TTC549 (cell line): ENCODE results near the gene ALOXE3.

Source experiments
- FAIRE-seq: peaks from 2 replicates; lab custom pipeline; 2012; peaks lifted over from hg19 to GRCh38; lab: Jason Lieb, UNC

Gene ALOXE3

GRCh38 chr17:8141741-8142140, 23.4 kb upstream of the ALOXE3 start:
- FAIRE-seq, result no peak

- FAIRE-seq, result no peak
Observed at GRCh38 chr17:8141045-8141444, 22.7 kb upstream of the ALOXE3 start.

- FAIRE-seq, result no peak
Observed at GRCh38 chr17:8140065-8141029, 22.0 kb upstream of the ALOXE3 start.

GRCh38 chr17:8138672-8139371, 20.5 kb upstream of the ALOXE3 start:
- FAIRE-seq, result peak; percentile 97

- FAIRE-seq, result no peak
Observed at GRCh38 chr17:8138374-8138671, 20.0 kb upstream of the ALOXE3 start.

- FAIRE-seq, result no peak
Observed at GRCh38 chr17:8137645-8138373, 19.5 kb upstream of the ALOXE3 start.

GRCh38 chr17:8133941-8134340, 15.6 kb upstream of the ALOXE3 start:
- no peak for FAIRE-seq

- no peak for FAIRE-seq
Observed at GRCh38 chr17:8133399-8133798, 15.1 kb upstream of the ALOXE3 start.

GRCh38 chr17:8131844-8132441, 13.6 kb upstream of the ALOXE3 start:
- no peak for FAIRE-seq

- FAIRE-seq, result no peak
Observed at GRCh38 chr17:8128125-8128784, 9.9 kb upstream of the ALOXE3 start.

GRCh38 chr17:8126491-8127066, 8.3 kb upstream of the ALOXE3 start:
- no peak for FAIRE-seq

GRCh38 chr17:8125947-8126490, 7.7 kb upstream of the ALOXE3 start:
- no peak for FAIRE-seq

GRCh38 chr17:8125154-8125946, 7.0 kb upstream of the ALOXE3 start:
- no peak for FAIRE-seq

GRCh38 chr17:8124350-8125153, 6.2 kb upstream of the ALOXE3 start:
- FAIRE-seq, result no peak

GRCh38 chr17:8123695-8124349, 5.5 kb upstream of the ALOXE3 start, which contains the start of gene HES7:
HES7 (minus strand) TSS chr17:8124106; CDS start chr17:8124084, 22 bp downstream.
- no peak for FAIRE-seq

- no peak for FAIRE-seq
Observed at GRCh38 chr17:8122924-8123694, 4.8 kb upstream of the ALOXE3 start.

GRCh38 chr17:8122422-8122923, 4.2 kb upstream of the ALOXE3 start:
- no peak for FAIRE-seq
